Stimulated activated CD4-positive, alpha-beta T cell treated with anti-CD3 and anti-CD28 coated beads, TNF-alpha, amount 100 ng/mL, for 48 hours (primary cell): ENCODE data around the gene RNF103.
A peak's percentile ranks its signal among the peaks of the same experiment; 100 is the strongest.
"Not testable (repeated sequence)": the region's sequence is repeated elsewhere in the genome, so short reads cannot be mapped to it uniquely, and the experiment has no call there.

Experiments
- DNase-seq, 3 donors: peaks; one replicate each; pipeline ENCODE4 v3.0.0-alpha.2; 2020; ENCODE audit warnings: low read depth in 3 of 3

Gene RNF103

GRCh38 chr2:86623494-86624266 is at the start of gene RNF103:
Gene RNF103 (minus strand): TSS chr2:86623865. CDS start chr2:86622886, 979 bp downstream.
- peak; percentile 86 to 94 (median 87) for DNase-seq

DNA sequence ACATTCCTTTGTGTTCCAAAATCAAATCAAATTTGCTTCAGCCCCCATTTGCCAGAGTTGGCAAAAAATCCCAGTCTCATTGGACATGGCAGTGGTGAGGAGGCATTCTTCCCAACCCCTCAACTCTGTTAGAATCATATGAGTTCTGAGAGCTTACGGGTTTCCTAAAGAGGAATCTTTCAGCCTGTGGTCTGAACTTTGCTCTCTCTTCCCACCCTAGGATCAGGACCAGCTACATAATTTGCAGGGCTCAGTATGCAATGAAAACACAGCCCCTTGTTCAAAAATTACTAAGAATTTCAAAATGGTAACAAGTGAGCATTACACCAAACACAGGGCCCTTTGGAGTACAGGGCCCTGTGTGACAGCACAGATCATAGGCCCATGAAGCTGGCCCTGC is 49.3 kb upstream of the RNF103 start:
- no peak for DNase-seq

DNA sequence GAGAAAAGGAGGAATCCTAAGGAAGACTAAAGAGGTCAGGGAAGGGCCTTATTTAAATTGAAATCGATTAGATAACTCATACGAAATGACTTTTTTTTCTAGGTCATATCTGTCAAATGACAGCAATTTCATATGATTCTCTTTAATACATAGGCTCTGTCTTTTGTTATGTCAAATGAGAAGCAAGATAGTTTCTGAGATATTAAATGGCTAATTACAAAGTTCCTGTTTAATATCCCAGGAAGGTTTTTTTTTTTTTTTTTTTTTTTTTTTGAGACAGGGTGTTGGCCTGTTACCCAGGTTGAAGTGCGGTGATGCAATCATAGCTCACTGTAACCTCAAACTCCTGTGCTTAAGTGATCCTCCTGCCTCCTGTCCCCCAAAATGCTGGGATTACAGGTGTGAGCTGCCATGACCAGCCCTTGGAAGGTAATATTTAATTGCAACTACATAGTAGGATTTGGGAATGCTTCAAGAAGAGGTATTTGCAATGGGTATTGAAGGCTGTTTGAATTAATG is 48.4 kb upstream of the RNF103 start:
- DNase-seq = no peak

GRCh38 chr2:86671337-86671981 is 47.8 kb upstream of the RNF103 start:
- DNase-seq = no peak

DNA sequence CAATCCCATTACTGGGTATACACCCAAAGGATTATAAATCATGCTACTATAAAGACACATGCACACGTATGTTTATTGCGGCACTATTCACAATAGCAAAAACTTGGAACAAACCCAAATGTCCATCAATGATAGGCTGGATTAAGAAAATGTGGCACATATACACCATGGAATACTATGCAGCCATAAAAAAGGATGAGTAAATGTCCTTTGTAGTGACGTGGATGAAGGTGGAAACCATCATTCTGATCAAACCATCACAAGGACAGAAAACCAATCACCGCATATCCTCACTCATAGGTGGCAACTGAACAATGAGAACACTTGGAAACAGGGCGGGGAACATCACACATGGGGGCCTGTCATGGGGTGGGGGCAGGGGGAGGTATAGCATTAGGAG is 45.7 kb upstream of the RNF103 start:
- not testable (repeated sequence) for DNase-seq

DNA sequence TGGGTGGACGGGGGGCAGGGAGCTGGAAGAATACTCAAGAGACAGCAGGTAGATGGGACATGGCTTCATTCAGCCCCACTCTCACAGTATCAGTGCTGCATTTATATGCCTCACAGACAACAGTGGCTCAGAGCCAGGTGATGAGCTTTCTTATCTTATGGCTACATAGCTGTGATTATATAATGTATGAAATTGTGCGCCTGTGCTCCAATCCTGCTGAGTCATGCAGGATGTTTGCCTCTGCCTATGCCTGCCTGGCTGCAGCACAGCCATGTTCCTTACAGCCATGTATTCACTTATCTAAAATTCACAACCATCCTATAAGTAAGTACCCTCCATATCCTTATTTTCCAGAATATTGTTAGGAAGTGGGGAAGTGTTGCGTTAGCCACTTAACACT is 37.7 kb upstream of the RNF103 start:
- no peak for DNase-seq

GRCh38 chr2:86650188-86650587 is 26.5 kb upstream of the RNF103 start:
- DNase-seq = no peak

- no peak for DNase-seq
Measured at GRCh38 chr2:86649119-86649947, 25.7 kb upstream of the RNF103 start.

GRCh38 chr2:86648681-86649080 is 25.0 kb upstream of the RNF103 start:
- DNase-seq = no peak

DNA sequence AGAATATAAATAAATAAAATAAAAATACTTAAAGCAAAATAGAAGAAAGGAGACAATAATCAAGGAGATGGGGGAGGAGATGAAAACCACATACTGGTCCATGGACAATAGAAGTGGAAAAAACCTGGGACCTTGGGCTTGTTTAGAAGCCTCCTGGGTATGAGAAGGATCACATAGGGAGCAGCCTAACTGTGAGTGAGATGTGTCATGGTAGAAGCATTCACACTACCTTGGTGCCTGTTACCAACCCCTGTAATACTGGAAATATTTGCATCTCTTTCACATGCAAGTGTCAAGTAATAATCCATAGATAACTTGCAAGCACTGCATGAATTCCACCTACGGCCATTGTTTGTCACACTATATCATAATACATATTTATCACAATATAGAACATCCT is 23.2 kb upstream of the RNF103 start:
- DNase-seq = no peak

DNA sequence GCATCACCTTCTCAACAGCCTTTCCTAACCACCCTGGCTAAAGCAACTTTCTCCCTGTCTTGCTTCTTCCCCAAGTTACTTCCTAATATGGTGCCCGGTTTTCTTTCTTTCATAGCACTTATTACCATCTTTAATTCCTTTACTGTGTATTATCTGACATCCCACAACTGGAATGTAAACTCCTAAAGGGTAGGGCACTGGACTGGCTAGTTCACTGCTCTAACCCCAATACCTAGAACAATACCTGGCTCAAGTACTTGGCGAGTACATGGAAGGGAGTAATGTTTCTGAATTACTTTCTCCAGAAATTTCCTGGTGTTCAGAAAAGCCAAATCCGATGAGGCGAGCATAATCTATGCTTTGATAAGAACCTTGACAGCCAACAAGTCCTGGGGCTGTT is 22.7 kb upstream of the RNF103 start:
- no peak for DNase-seq

DNA sequence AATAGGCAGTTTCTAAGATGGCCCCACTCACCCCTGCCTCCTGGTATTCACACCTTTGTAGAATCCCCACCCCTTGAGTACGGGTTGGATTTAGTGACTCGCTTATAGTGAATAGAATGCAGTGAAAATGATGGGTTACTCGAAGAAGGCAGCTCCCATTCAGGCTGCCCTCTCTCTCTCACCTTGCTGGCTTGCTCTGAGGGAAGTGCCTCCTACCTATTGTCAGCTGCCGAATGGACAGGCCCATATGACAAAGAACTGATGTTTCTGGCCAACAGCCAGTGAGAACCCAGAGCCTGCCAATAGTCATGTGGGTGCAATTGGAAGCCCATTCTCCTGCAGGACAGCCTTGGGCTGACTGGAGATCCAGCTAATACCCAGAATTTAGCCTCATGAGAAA is 22.1 kb upstream of the RNF103 start:
- DNase-seq = no peak

DNA sequence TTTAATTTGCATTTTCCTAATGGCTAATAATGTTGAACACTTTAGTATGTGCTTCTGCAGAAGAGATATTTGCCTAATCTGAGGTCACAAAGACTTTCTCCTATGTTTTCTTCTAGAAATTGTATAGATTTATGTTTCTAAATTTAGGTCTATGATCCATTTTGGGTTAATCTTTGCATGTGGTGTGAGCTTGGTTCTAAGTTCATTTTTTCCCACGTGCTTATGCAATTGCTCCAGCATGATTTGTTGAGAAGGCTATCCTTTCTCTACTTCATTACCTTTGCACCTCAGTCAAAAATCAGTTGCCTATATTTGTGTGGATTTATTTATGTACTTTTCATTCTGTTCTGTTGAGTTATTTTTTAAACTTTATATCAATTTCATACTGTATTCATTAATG is 15.0 kb upstream of the RNF103 start:
- no peak for DNase-seq

GRCh38 chr2:86636842-86637241 is 13.2 kb upstream of the RNF103 start:
- DNase-seq = no peak

DNA sequence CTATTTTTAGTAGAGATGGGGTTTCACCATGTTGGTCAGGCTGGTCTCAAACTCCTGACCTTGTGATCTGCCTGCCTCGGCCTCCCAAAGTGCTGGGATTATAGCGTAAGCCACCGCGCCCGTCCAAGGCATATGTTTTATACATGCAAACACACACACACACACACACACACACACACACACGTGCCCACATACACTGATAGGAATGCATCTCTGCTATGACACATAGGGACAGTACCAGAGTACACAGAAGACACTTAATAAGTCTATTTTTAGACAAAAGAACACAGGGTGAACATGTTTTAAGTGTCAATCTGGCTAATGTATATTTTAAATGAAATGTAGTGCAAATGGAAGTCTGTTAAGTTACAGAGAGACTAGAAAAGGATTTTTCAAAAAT is 10.7 kb upstream of the RNF103 start:
- DNase-seq = no peak

- no peak for DNase-seq
Measured at GRCh38 chr2:86633155-86633651, 9.5 kb upstream of the RNF103 start.

GRCh38 chr2:86632672-86633071 is 9.0 kb upstream of the RNF103 start:
- DNase-seq = no peak

DNA sequence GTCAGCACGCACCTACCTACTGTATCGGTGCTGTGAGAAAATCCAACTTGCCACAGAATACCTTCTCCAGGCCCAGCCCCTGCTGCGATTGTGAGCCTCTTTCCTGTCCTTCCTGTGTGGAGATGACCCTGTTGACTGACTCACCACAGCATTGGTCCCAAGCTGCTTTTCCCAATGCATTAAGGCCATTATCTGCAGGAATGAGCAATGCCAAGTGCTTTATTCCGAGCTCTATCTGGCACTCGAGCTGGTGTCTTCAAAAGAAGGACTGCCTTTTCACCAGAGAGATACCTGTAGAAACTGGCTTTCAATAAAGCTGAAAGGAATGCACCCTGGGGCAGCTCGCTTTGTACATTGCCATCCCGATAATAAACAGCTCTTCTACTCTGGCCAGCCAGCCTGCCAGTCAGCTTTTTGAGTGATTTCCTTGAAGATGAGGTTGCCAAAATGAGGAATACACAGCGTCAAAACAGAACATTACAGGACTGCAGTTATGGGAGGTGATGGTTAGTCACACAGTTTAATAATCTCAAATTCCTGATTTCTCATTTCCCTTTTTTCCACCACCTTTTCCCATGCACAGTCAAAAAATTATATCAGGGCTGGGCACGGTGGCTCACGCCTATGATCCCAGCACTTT is 8.3 kb upstream of the RNF103 start:
- no peak for DNase-seq

GRCh38 chr2:86628091-86628522 is 4.4 kb upstream of the RNF103 start:
- no peak for DNase-seq

GRCh38 chr2:86627550-86627949 is 3.9 kb upstream of the RNF103 start:
- DNase-seq = no peak

DNA sequence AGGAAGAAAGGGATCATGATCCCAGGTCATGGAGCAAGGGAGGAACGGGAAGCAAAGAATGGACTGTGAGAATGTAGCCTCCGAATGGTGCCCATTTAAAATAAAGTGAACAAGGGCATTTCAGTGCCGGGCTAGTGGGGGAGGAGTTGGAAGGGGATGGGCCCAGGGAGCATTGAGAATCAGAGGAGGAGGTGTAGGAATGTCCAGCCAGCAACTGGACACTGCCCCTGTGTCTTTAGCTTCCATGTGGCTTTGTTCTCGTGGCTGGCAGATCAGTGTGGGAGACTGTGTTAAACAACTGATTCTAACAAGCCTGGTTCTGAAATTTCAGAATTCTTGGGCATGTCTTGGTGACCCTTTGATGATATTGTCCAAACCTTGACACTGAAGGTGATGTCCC is 1.4 kb upstream of the RNF103 start:
- DNase-seq = no peak

GRCh38 chr2:86624267-86624547 is 542 bp upstream of the RNF103 start:
- no peak for DNase-seq
